SK-N-SH (cell line): ENCODE data around the gene RMI2. TPM values are rescaled to one million over a fixed set of nuclear protein-coding genes. Genes with fewer than 3 reads are reported as not detected.

Source experiments
- CTCF ChIA-PET: fragments of 300-600, 350-600 bp; formaldehyde crosslinking; extraction: SDS; loops from one replicate; lab custom pipeline; 2021; lab: Yijun Ruan, JAX
- POLR2A ChIA-PET: fragments of 350-600 bp; sonication (Branson Sonifier 250); formaldehyde crosslinking; extraction: SDS; loops from one replicate; lab custom pipeline; 2020; ENCODE audit warnings: antibody characterized with exemption, inconsistent platforms; lab: Yijun Ruan, JAX
- DNase-seq: peaks from one replicate; pipeline ENCODE4 v3.0.0; 2012
- H2AFZ ChIP-seq: fragments of 200-600 bp; sonication (generic); 2 replicates; pipeline ENCODE4 v1.8.1; 2016; ENCODE audit warnings: antibody characterized with exemption, mild to moderate bottlenecking, low read depth
- H3F3A ChIP-seq: fragments of 200-600 bp; sonication (generic); replicated peaks from 2 replicates; pipeline ENCODE3; 2016; ENCODE audit warnings: antibody characterized with exemption, mild to moderate bottlenecking; ENCODE audit not compliant: insufficient read depth
- H3K27ac ChIP-seq, 2 experiments: fragments of 200-500 bp in 1 of 2; fragments of 200-600 bp in 1 of 2; sonication (Bioruptor generic) in 1 of 2; sonication (generic), shearing (Covaris generic) in 1 of 2; 2 replicates each; pipeline versions ENCODE4 v1.5.1 to v1.6.1; 2014 to 2016; ENCODE audit warnings: low read depth in 2 of 2, inconsistent platforms in 1 of 2, low read length in 1 of 2, mild to moderate bottlenecking in 1 of 2, mixed read lengths in 1 of 2
- H3K27me3 ChIP-seq: fragments of 200-600 bp; sonication (generic), shearing (Covaris generic); 2 replicates; pipeline ENCODE4 v1.6.1; 2016; ENCODE audit warnings: mixed run types; ENCODE audit not compliant: insufficient read depth
- H3K36me3 ChIP-seq, 2 experiments: fragments of 200-500 bp in 1 of 2; fragments of 200-600 bp in 1 of 2; sonication (Bioruptor generic) in 1 of 2; sonication (generic) in 1 of 2; replicated peaks in 1 of 2; 2 replicates each; pipeline versions ENCODE3 to v1.5.1; 2014 to 2016; ENCODE audit warnings: low read length in 1 of 2, mild to moderate bottlenecking in 1 of 2; ENCODE audit not compliant: insufficient read depth in 2 of 2, control insufficient read depth in 1 of 2
- H3K4me1 ChIP-seq, 2 experiments: fragments of 200-500 bp in 1 of 2; fragments of 200-600 bp in 1 of 2; sonication (Bioruptor generic) in 1 of 2; sonication (generic), shearing (Covaris generic) in 1 of 2; 2 replicates each; pipeline versions ENCODE4 v1.5.1 to v1.6.1; 2014 to 2016; ENCODE audit warnings: low read depth in 1 of 2, low read length in 1 of 2, mixed run types in 1 of 2; ENCODE audit not compliant: insufficient read depth in 2 of 2, control insufficient read depth in 1 of 2
- H3K4me2 ChIP-seq: fragments of 200-600 bp; sonication (generic), shearing (Covaris generic); 2 replicates; pipeline ENCODE4 v1.6.1; 2017; ENCODE audit warnings: mixed run types
- H3K4me3 ChIP-seq, 2 experiments: fragments of 200-500 bp in 1 of 2; fragments of 200-600 bp in 1 of 2; sonication (Bioruptor generic) in 1 of 2; sonication (generic), shearing (Covaris generic) in 1 of 2; 2 replicates each; pipeline versions ENCODE4 v1.5.1 to v1.8.1; 2014 to 2016; ENCODE audit warnings: low read depth in 2 of 2, inconsistent platforms in 1 of 2, low read length in 1 of 2, mild to moderate bottlenecking in 1 of 2, mixed read lengths in 1 of 2, moderate library complexity in 1 of 2
- H3K79me2 ChIP-seq: fragments of 200-600 bp; sonication (generic); 2 replicates; pipeline ENCODE4 v1.8.1; 2017; ENCODE audit warnings: mild to moderate bottlenecking; ENCODE audit not compliant: insufficient read depth
- H3K9ac ChIP-seq: fragments of 200-600 bp; sonication (generic); 2 replicates; pipeline ENCODE4 v1.6.1; 2017; ENCODE audit warnings: mixed run types
- H3K9me2 ChIP-seq: fragments of 200-600 bp; sonication (generic); 2 replicates; pipeline ENCODE4 v1.6.1; 2017; ENCODE audit warnings: mixed run types
- H3K9me3 ChIP-seq: fragments of 200-600 bp; sonication (generic); 2 replicates; pipeline ENCODE4 v1.6.1; 2017; ENCODE audit warnings: mixed run types, mild to moderate bottlenecking, moderate library complexity
- H4K20me1 ChIP-seq: fragments of 200-600 bp; sonication (generic); 2 replicates; pipeline ENCODE4 v1.6.1; 2017; ENCODE audit warnings: mild to moderate bottlenecking, mixed run types; ENCODE audit not compliant: insufficient read depth
- ELF1 ChIP-seq: IDR thresholded peaks from 2 replicates; pipeline ENCODE4 v1.4.0; 2012
- EP300 ChIP-seq, 2 experiments: IDR thresholded peaks; 2 replicates each; pipeline versions ENCODE4 v1.4.0 to v1.6.1; 2012; ENCODE audit warnings: borderline replicate concordance in 1 of 2, low read depth in 1 of 2, low read length in 1 of 2
- GABPA ChIP-seq: IDR thresholded peaks from 2 replicates; pipeline ENCODE4 v1.4.0; 2012; ENCODE audit warnings: low read depth, mild to moderate bottlenecking
- MXI1 ChIP-seq: IDR thresholded peaks from 2 replicates; pipeline ENCODE4 v1.6.1; 2012; ENCODE audit warnings: mild to moderate bottlenecking, low read depth, low read length, improper control_type of control experiment
- NFIC ChIP-seq: IDR thresholded peaks from 2 replicates; pipeline ENCODE4 v1.4.0; 2012; ENCODE audit warnings: borderline replicate concordance
- PBX3 ChIP-seq: IDR thresholded peaks from 2 replicates; pipeline ENCODE4; 2012
- REST ChIP-seq: IDR thresholded peaks from 2 replicates; pipeline ENCODE4 v1.6.1; 2012; ENCODE audit warnings: mild to moderate bottlenecking, low read depth, low read length, moderate library complexity
- RFX5 ChIP-seq: IDR thresholded peaks from 2 replicates; pipeline ENCODE4 v1.6.1; 2012; ENCODE audit warnings: mild to moderate bottlenecking, improper control_type of control experiment, low read length
- RXRA ChIP-seq: IDR thresholded peaks from 2 replicates; pipeline ENCODE4 v1.4.0; 2012; ENCODE audit warnings: low read depth, mild to moderate bottlenecking, borderline replicate concordance
- TCF12 ChIP-seq: IDR thresholded peaks from 2 replicates; pipeline ENCODE4 v1.4.0; 2012
- TEAD4 ChIP-seq: IDR thresholded peaks from 2 replicates; pipeline ENCODE4 v1.4.0; 2012; ENCODE audit warnings: mild to moderate bottlenecking, borderline replicate concordance; ENCODE audit not compliant: insufficient read depth
- ZBTB33 ChIP-seq: IDR thresholded peaks from 2 replicates; pipeline ENCODE4 v1.4.0; 2012; ENCODE audit warnings: low read depth, borderline replicate concordance
- WGBS: methylation state at CpG from one replicate; pipeline ENCODE4 v1.1.6; 2017; ENCODE audit warnings: low lambda C conversion rate; 5-methylcytosine and 5-hydroxymethylcytosine counted together
- polyA plus RNA-seq, 3 experiments: library from polyadenylated mRNA; depleted of rRNA; stranded (reverse); fragments of >200 nt; gene quantifications; 2 replicates each; pipeline ENCODE4 v1.2.3, GENCODE V29; 2012

The RMI2 gene
- polyA plus RNA-seq, 1 of the 3 experiments (the other 2 are of a cell fraction), result 8.5 TPM

GRCh38 chr16:11360641-11361373 is 15.5 kb downstream of the RMI2 start:
- no peak overlapping the region for H2AFZ ChIP-seq
- H3K4me1 ChIP-seq, result peaks cover 16 to 48% of the 10 kb centered on the region in 2 experiments; a peak in 3 of 4 replicates
- H3K9me3 ChIP-seq, result no peaks in the 10 kb centered on the region
- no peaks in the 10 kb centered on the region for H3K36me3 ChIP-seq
- H3K9me2 ChIP-seq, result no peaks in the 10 kb centered on the region
- peaks cover 7% of the 10 kb centered on the region for H3F3A ChIP-seq
- H3K27me3 ChIP-seq, result no peaks in the 10 kb centered on the region
- TF ChIP-seq TCF12, result peak; percentile 52
- TF ChIP-seq REST, result no peak
- CTCF ChIA-PET, result interaction anchor here (2.9 kb wide), 1 partner anchor 396 kb away, joined by 17 read pairs; no protein-coding TSS in a partner anchor
- no peak overlapping the region for H3K9ac ChIP-seq
- POLR2A ChIA-PET, result no interaction called here
- no peak overlapping the region for H3K4me2 ChIP-seq
- H3K4me3 ChIP-seq, result no peak overlapping the region
- peak overlapping the region; percentile 29 to 43; a peak in 2 of 4 replicates for H3K27ac ChIP-seq
- 80% methylated on average over 13 of the region's 13 CpGs for WGBS
- H3K79me2 ChIP-seq, result no peaks in the 10 kb centered on the region
- DNase-seq, result no peak
- H4K20me1 ChIP-seq, result no peaks in the 10 kb centered on the region

GRCh38 chr16:11361701-11362451 is 16.6 kb downstream of the RMI2 start:
- H3K27me3 ChIP-seq, result no peaks in the 10 kb centered on the region
- H3K4me2 ChIP-seq, result no peak overlapping the region
- ChIA-PET POLR2A (interaction anchor here (0.5 kb wide), 1 partner anchor 10 kb away, joined by 3 read pairs; no protein-coding TSS in a partner anchor), CTCF (no interaction called here)
- H3K9ac ChIP-seq, result no peak overlapping the region
- no peaks in the 10 kb centered on the region for H3K9me2 ChIP-seq
- H4K20me1 ChIP-seq, result no peaks in the 10 kb centered on the region
- WGBS, result 69% methylated on average over 12 of the region's 16 CpGs
- DNase-seq, result no peak
- H3K36me3 ChIP-seq, result no peaks in the 10 kb centered on the region
- H3K79me2 ChIP-seq, result no peaks in the 10 kb centered on the region
- peak overlapping the region in 1 of 2 experiments; percentile 43; a peak in 1 of 4 replicates for H3K27ac ChIP-seq
- H3K4me1 ChIP-seq, result peaks cover 14 to 47% of the 10 kb centered on the region in 2 experiments; a peak in 3 of 4 replicates
- H3F3A ChIP-seq, result peaks cover 7% of the 10 kb centered on the region
- H2AFZ ChIP-seq, result no peak overlapping the region
- H3K9me3 ChIP-seq, result no peaks in the 10 kb centered on the region
- no peak for TF ChIP-seq MXI1
- no peak for TF ChIP-seq ZBTB33
- TF ChIP-seq ELF1, result no peak
- 0 out of 2 replicates have a peak, but pooled peaks have one; percentile 26 for TF ChIP-seq PBX3
- TF ChIP-seq TCF12, result peak; percentile 49
- TF ChIP-seq GABPA, result no peak
- TF ChIP-seq TEAD4, result no peak
- TF ChIP-seq EP300 (IDR thresholded peaks at IDR 0.05; ENCODE audit: borderline replicate concordance in 1 of 2, low read depth in 1 of 2, low read length in 1 of 2), result no peak
- TF ChIP-seq NFIC, result peak; percentile 68
- no peak for TF ChIP-seq RFX5
- TF ChIP-seq RXRA, result no peak
- no peak overlapping the region for H3K4me3 ChIP-seq
